GM21786 (cell line): ENCODE measurements around the gene SSH2.

Experiments used
- ATAC-seq: cut with Tn5 transposase; IDR thresholded peaks from one replicate; pipeline ENCODE4 v1.9.1; 2021; ENCODE audit not compliant: unreplicated experiment

The SSH2 gene

GRCh38 chr17:29838961-29839360 lies 91.1 kb downstream of the SSH2 start:
- ATAC-seq = no peak

GRCh38 chr17:29837531-29837930 lies 92.5 kb downstream of the SSH2 start:
- ATAC-seq = no peak

- ATAC-seq = no peak
Observed at GRCh38 chr17:29836643-29837042, 93.4 kb downstream of the SSH2 start.

- no peak for ATAC-seq
Observed at GRCh38 chr17:29835435-29836351, 94.3 kb downstream of the SSH2 start.

- no peak for ATAC-seq
Observed at GRCh38 chr17:29833801-29834200, 96.2 kb downstream of the SSH2 start.

- no peak for ATAC-seq
Observed at GRCh38 chr17:29828676-29829284, 101.2 kb downstream of the SSH2 start.

GRCh38 chr17:29827179-29827578 lies 102.8 kb downstream of the SSH2 start:
- no peak for ATAC-seq

- no peak for ATAC-seq
Observed at GRCh38 chr17:29826114-29826692, 103.8 kb downstream of the SSH2 start.

GRCh38 chr17:29825604-29826003 lies 104.4 kb downstream of the SSH2 start:
- no peak for ATAC-seq

GRCh38 chr17:29821897-29822296 lies 108.1 kb downstream of the SSH2 start:
- no peak for ATAC-seq

- no peak for ATAC-seq
Observed at GRCh38 chr17:29820425-29820824, 109.6 kb downstream of the SSH2 start.

GRCh38 chr17:29807520-29808361 lies 122.3 kb downstream of the SSH2 start:
- ATAC-seq = no peak

- no peak for ATAC-seq
Observed at GRCh38 chr17:29802246-29802645, 127.8 kb downstream of the SSH2 start.

GRCh38 chr17:29800457-29800856 lies 129.6 kb downstream of the SSH2 start:
- no peak for ATAC-seq

- ATAC-seq = no peak
Observed at GRCh38 chr17:29796652-29797051, 133.4 kb downstream of the SSH2 start.

- ATAC-seq = no peak
Observed at GRCh38 chr17:29793501-29793900, 136.5 kb downstream of the SSH2 start.

- no peak for ATAC-seq
Observed at GRCh38 chr17:29791336-29792080, 138.5 kb downstream of the SSH2 start.

GRCh38 chr17:29789196-29790170 lies 140.5 kb downstream of the SSH2 start:
- no peak for ATAC-seq

- no peak for ATAC-seq
Observed at GRCh38 chr17:29787995-29788394, 142.0 kb downstream of the SSH2 start.
